HG03442 (cell line): ENCODE results near the gene LTA.
A peak's percentile ranks its signal among the peaks of the same experiment; 100 is the strongest.
"Not testable (repeated sequence)": the region's sequence is repeated elsewhere in the genome, so short reads cannot be mapped to it uniquely, and the experiment has no call there.

Experiments
- ATAC-seq: cut with Tn5 transposase; IDR thresholded peaks from one replicate; pipeline ENCODE4 v1.9.1; 2021; ENCODE audit warnings: mild to moderate bottlenecking, moderate library complexity; ENCODE audit not compliant: unreplicated experiment

LTA gene

DNA sequence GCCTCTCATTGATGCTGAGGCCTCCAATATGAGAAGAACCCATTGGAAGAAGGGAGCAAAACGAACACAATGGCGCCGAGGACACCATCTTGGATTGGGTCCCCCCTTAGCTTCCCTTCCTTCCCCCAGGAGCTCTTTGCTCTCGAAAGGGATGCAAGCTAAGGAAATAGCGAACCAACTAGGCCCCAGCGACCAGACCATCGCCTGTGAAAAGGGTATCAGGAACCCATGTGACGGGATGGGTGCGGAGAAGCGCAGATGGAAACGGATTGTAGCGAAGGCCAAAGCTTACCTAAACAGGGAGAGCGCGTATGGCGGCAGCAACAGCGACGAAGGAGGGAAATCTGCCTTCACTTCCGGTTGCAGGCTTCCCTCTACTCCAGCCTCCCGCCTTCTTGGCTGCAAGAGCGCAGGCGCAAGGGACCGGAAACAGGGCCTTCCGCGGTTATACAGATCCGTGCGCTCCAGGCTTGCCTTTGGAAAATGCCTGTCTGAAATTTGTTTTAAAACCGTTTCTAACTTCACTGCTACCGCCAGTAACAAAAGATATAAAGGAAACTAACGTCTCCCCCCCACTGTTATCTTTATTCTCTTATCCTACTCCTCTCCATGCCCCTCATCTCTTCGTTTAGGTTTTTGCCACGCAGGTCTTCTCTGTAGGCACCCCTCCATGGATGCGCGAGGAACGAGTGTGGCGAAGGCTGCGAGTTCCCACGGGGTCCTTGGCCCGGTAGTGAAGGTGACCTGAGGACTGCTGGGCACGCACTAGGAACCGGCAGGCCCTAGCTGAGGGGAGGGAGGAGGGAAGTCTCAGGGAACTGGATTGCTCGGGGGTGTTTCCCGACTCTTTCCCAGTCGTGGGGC, 30.2 kb upstream of the LTA start, which contains the start of gene DDX39B:
DDX39B (minus strand) TSS at position 346 of the 864 bp plus-strand sequence. CDS start 1,471 bp downstream, outside the sequence.
- ATAC-seq = peak; percentile 51

DNA sequence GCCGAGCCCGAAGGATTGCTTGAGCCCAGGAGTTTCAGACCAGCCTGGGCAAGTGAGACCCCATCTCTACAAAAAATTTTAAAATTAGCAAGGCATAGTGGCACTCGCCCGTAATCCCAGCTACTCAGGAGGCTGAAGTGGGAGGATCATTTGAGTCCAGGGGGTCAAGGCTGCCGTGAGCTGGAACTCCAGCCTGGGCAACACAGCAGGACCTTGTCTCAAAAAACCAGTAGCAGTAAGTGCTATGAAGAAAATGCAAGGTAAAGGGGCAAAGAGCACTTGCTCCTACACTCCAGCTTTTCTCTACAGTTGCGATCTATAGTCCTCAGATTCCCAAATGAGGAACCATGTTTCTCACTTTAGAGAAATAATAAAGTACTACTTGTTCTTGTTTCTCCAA, 28.4 kb upstream of the LTA start:
- no peak for ATAC-seq

- no peak for ATAC-seq
Observed at GRCh38 chr6:31544676-31545075, 27.4 kb upstream of the LTA start.

- no peak for ATAC-seq
Observed at GRCh38 chr6:31545291-31545690, 26.8 kb upstream of the LTA start.

GRCh38 chr6:31546339-31546957, 25.6 kb upstream of the LTA start, which contains the start of gene ATP6V1G2:
Gene ATP6V1G2, minus strand, starts transcription at chr6:31546608. Its CDS starts 49 bp downstream, at chr6:31546559.
- peak; percentile 34 for ATAC-seq

- peak; percentile 67 for ATAC-seq
Observed at GRCh38 chr6:31546958-31547726, 24.9 kb upstream of the LTA start, which contains the start of gene NFKBIL1. Gene NFKBIL1, plus strand, starts transcription at chr6:31547608. Its CDS starts 87 bp downstream, at chr6:31547695.

GRCh38 chr6:31547727-31548543, 24.2 kb upstream of the LTA start:
- no peak for ATAC-seq

DNA sequence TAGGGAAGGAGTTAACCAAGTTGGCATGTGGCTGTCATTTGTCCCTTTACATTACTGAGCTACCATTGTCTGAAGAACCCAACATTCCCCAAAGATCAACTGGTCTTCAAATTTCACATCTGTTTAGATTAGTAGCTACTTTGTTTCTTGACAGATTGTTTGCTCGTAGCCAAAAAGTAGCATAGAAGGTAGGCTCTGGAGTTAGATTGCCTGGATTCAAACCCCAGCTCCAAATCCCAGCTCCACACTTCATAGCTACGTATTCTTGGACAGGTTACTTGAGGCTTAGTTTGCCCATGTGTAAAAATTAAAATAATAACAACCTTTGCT, 23.6 kb upstream of the LTA start:
- ATAC-seq = no peak

GRCh38 chr6:31551371-31551770, 20.7 kb upstream of the LTA start:
- ATAC-seq = not testable (repeated sequence)

GRCh38 chr6:31556307-31556706, 15.8 kb upstream of the LTA start:
- no peak for ATAC-seq

- no peak for ATAC-seq
Observed at GRCh38 chr6:31557443-31558317, 14.4 kb upstream of the LTA start.

GRCh38 chr6:31558318-31558625, 13.8 kb upstream of the LTA start:
- ATAC-seq = no peak

DNA sequence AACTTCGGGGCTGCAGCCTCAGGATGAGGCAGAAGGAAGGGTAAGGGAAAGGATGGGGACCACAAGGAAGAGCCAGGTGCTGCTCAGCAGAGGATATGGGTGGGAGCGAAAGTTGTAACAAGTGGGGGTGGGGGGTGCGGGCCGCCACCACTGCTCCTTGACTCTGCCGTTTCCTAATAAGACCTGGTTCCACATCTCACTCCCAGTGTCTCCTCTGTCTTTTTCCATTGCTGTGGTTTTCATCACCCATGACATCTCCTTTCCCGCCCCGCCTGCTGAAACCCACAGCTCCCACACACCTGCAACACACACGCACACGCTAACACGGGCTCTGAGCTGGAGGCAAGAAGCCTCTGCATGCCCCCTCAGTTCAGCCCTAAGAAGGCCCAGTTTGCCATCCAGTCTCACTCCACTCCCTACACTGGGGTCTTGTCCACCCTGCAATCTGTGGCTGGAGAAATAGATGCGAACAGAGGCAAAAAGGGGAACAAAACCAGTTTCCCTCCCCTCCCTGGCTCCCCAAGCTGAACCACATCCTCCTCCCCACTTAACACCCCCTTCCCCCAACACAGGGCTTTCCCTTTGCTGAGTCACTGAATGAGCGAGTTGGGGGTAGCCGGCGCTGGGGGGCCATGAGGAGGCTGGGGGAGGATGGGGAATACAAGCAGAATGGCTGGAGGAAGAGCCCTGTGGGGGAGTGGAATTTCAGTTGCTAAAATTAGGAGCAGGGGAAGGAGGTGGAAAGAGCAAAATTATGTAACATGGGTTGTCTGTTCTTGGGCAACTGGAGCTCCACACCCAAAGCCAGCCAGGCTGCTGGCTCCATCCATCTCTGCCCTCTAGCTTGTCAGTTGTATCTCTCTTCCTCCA, 13.2 kb upstream of the LTA start:
- no peak for ATAC-seq

GRCh38 chr6:31559606-31559957, 12.5 kb upstream of the LTA start:
- ATAC-seq = no peak

DNA sequence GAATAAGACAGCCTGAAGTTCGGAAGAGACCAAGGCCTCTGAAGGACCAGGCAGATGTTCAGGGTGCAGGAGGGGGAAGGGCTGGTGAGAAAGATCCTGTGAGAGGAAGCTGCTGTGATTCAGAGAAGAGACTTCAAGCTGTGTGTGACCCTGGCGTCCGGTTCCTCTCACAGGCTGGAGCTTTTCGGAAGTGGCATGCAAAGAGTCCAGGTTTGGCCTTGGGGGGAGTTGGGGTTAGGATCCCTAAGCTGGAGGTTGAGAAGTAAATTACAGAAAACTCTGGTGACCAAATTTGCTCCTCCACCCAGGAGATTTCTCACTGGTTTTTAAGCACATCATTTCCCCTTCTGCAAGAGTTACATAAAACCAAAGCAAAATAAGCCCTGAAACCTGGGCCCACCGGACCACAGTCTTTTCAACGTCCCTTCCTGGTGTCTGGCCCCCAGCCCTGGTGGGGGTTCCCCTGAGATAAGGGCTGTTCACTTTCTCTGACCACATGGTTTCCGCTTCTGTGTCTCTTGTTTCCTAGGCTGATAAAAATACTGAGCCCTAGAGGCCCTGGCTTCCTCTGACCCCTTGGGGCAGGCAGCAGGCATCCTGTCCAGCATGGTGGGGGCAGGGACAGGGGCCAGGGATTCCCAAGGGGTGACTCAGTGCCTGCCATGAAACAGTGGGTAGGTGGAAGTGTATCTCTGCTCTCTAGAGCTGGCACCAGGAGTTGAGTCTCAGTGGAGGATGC, 12.0 kb upstream of the LTA start:
- ATAC-seq = peak; percentile 50

DNA sequence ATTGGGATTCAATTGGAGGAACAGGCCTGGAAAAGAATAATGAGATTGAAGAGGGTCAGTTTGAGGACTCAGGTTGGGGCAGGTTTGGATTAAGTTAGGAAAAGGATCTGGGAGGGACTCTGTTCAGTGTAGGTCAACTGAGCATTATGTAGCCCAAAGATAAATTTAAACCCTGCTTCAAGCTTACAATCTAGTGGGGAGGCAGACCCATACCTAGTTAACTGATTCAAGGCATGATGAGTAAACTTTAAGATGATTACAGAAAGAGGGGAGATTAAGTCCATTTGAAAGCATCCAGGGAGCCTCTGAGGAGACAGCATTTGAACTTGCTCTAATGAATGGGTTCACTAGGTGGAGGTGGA, 11.4 kb upstream of the LTA start:
- ATAC-seq = no peak

- no peak for ATAC-seq
Observed at GRCh38 chr6:31567531-31568370, 4.3 kb upstream of the LTA start.
